OCI-LY1 (cell line): ENCODE measurements around the gene CCR8.

Experiments used
- H2AFZ ChIP-seq: fragments of 200-600 bp; sonication (generic), shearing (Covaris generic); 2 replicates; pipeline ENCODE4 v1.6.0; 2014; ENCODE audit warnings: antibody characterized with exemption, mild to moderate bottlenecking, low read length
- H3F3A ChIP-seq: fragments of 200-600 bp; sonication (generic), shearing (Covaris generic); 2 replicates; pipeline ENCODE4 v1.6.0; 2014; ENCODE audit warnings: mild to moderate bottlenecking, antibody characterized with exemption, low read length, moderate library complexity; ENCODE audit not compliant: insufficient read depth
- H3K27ac ChIP-seq: fragments of 200-600 bp; sonication (generic); 2 replicates; pipeline ENCODE4 v1.5.1; 2014; ENCODE audit warnings: low read length, mixed run types, mild to moderate bottlenecking, low read depth; ENCODE audit not compliant: poor library complexity, severe bottlenecking
- H3K27me3 ChIP-seq: fragments of 200-600 bp; sonication (generic); 2 replicates; pipeline ENCODE4 v1.6.0; 2014; ENCODE audit warnings: antibody characterized with exemption, mild to moderate bottlenecking, low read length, moderate library complexity; ENCODE audit not compliant: insufficient read depth
- H3K36me3 ChIP-seq: fragments of 200-600 bp; sonication (generic); 2 replicates; pipeline ENCODE4 v1.6.1; 2014; ENCODE audit warnings: mild to moderate bottlenecking, antibody characterized with exemption, low read length, moderate library complexity, mixed read lengths; ENCODE audit not compliant: insufficient read depth
- H3K4me1 ChIP-seq: fragments of 200-600 bp; sonication (generic); 2 replicates; pipeline ENCODE4 v1.5.1; 2014; ENCODE audit warnings: mild to moderate bottlenecking, low read length, moderate library complexity; ENCODE audit not compliant: insufficient read depth, severe bottlenecking
- H3K4me2 ChIP-seq: fragments of 200-600 bp; sonication (generic), shearing (Covaris generic); 2 replicates; pipeline ENCODE4 v1.6.1; 2014; ENCODE audit warnings: low read length
- H3K4me3 ChIP-seq: fragments of 200-600 bp; sonication (generic); 2 replicates; pipeline ENCODE4 v1.5.1; 2014; ENCODE audit warnings: low read length, low read depth, mild to moderate bottlenecking, mixed read lengths; ENCODE audit not compliant: poor library complexity, severe bottlenecking
- H3K79me2 ChIP-seq: fragments of 200-600 bp; shearing (Covaris generic); 2 replicates; pipeline ENCODE4 v1.6.1; 2016; ENCODE audit warnings: mixed run types, low read length, mixed read lengths; ENCODE audit not compliant: insufficient read depth
- H3K9ac ChIP-seq: fragments of 200-600 bp; sonication (generic), shearing (Covaris generic); 2 replicates; pipeline ENCODE4 v1.6.1; 2014; ENCODE audit warnings: mild to moderate bottlenecking, low read length, mixed read lengths
- H3K9me2 ChIP-seq: fragments of 200-600 bp; sonication (generic), shearing (Covaris generic); 2 replicates; pipeline ENCODE4 v1.6.1; 2014; ENCODE audit warnings: low read depth, mild to moderate bottlenecking, low read length, mixed read lengths
- H3K9me3 ChIP-seq: fragments of 200-600 bp; shearing (Covaris generic); 2 replicates; pipeline ENCODE4 v1.6.1; 2014; ENCODE audit warnings: low read length, mixed read lengths
- H4K20me1 ChIP-seq: fragments of 200-600 bp; sonication (generic), shearing (Covaris generic); 2 replicates; pipeline ENCODE4 v1.6.0; 2016; ENCODE audit warnings: mild to moderate bottlenecking, low read length; ENCODE audit not compliant: insufficient read depth
- EZH2 ChIP-seq: fragments of 200-600 bp; sonication (generic), shearing (Covaris generic); IDR thresholded peaks from 2 replicates; pipeline ENCODE4 v1.8.0; 2017; ENCODE audit warnings: borderline replicate concordance, mixed run types, mild to moderate bottlenecking, antibody characterized with exemption, low read length, moderate library complexity, mixed read lengths
- TF ChIP-seq, protein P1 (sequence below): fragments of 200-600 bp; sonication (generic), shearing (Covaris generic); IDR thresholded peaks from 2 replicates; pipeline ENCODE4 v1.5.1; 2017; ENCODE audit warnings: mild to moderate bottlenecking, antibody characterized with exemption, low read length, moderate library complexity, mixed read lengths

CCR8 gene

DNA sequence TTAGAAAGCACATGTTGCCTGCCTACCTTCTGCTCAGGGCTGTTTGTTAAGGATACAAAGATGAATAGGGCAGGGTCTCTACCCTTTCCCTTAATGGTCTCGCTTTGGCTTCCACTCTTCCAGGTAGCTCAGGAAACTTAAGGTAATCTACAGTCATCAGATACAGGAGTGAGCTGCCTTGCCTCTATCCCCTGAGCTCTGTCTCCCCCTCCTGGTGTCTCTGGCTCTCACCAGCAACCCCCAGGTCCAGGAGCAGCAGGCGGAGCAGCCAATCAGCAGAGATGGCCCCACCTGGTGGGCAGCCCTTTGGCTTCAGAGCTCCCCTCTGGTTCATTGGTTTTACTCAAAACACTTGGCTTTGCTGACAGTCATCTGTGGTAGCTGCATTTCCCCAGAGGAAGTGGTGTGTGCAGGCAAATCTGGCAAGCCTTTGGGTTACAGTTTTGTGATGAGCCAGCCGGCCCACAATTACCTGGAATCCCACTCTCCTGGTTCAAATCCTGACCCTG, 41.2 kb upstream of the CCR8 start:
- H3K9me2 ChIP-seq: no peaks in the 10 kb centered on the region
- TF ChIP-seq, protein P1, sequence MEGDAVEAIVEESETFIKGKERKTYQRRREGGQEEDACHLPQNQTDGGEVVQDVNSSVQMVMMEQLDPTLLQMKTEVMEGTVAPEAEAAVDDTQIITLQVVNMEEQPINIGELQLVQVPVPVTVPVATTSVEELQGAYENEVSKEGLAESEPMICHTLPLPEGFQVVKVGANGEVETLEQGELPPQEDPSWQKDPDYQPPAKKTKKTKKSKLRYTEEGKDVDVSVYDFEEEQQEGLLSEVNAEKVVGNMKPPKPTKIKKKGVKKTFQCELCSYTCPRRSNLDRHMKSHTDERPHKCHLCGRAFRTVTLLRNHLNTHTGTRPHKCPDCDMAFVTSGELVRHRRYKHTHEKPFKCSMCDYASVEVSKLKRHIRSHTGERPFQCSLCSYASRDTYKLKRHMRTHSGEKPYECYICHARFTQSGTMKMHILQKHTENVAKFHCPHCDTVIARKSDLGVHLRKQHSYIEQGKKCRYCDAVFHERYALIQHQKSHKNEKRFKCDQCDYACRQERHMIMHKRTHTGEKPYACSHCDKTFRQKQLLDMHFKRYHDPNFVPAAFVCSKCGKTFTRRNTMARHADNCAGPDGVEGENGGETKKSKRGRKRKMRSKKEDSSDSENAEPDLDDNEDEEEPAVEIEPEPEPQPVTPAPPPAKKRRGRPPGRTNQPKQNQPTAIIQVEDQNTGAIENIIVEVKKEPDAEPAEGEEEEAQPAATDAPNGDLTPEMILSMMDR: peak; percentile 99
- no peak for TF ChIP-seq EZH2
- no peak overlapping the region for H3K27ac ChIP-seq
- H3K36me3 ChIP-seq: no peaks in the 10 kb centered on the region
- H2AFZ ChIP-seq: no peak overlapping the region
- peaks cover 23% of the 10 kb centered on the region for H3K4me1 ChIP-seq
- no peaks in the 10 kb centered on the region for H3F3A ChIP-seq
- H3K9ac ChIP-seq: no peak overlapping the region
- no peak overlapping the region for H3K4me3 ChIP-seq
- H3K4me2 ChIP-seq: no peak overlapping the region
- H4K20me1 ChIP-seq: no peaks in the 10 kb centered on the region
- H3K27me3 ChIP-seq: no peaks in the 10 kb centered on the region
- no peaks in the 10 kb centered on the region for H3K9me3 ChIP-seq
- H3K79me2 ChIP-seq: no peaks in the 10 kb centered on the region

DNA sequence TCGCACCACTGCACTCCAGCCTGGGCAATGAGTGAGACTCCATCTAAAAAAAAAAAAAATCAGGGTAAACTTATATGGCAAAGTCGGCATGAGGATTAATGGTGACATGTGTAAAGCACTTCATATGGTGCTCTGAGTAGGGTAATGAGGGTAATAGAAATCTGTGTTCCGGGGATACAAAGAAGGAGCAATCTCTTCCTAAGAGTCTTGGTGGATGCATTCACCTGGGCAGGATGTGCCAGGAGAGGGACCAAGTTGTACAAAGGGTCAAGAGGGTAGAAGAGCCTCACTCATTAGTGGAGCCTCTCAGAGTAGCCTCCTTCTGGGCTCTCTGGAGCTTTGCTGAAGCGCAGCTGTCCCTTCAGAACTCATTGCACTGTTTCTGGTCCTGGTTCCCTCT, 40.4 kb upstream of the CCR8 start:
- no peaks in the 10 kb centered on the region for H3K36me3 ChIP-seq
- peaks cover 23% of the 10 kb centered on the region for H3K4me1 ChIP-seq
- H3K9ac ChIP-seq: no peak overlapping the region
- H3K27ac ChIP-seq: no peak overlapping the region
- no peaks in the 10 kb centered on the region for H3K9me2 ChIP-seq
- H3K27me3 ChIP-seq: no peaks in the 10 kb centered on the region
- no peak for TF ChIP-seq EZH2
- TF ChIP-seq, protein P1: no peak
- no peaks in the 10 kb centered on the region for H4K20me1 ChIP-seq
- no peak overlapping the region for H2AFZ ChIP-seq
- H3K4me3 ChIP-seq: no peak overlapping the region
- no peaks in the 10 kb centered on the region for H3K79me2 ChIP-seq
- no peaks in the 10 kb centered on the region for H3K9me3 ChIP-seq
- no peaks in the 10 kb centered on the region for H3F3A ChIP-seq
- H3K4me2 ChIP-seq: no peak overlapping the region

DNA sequence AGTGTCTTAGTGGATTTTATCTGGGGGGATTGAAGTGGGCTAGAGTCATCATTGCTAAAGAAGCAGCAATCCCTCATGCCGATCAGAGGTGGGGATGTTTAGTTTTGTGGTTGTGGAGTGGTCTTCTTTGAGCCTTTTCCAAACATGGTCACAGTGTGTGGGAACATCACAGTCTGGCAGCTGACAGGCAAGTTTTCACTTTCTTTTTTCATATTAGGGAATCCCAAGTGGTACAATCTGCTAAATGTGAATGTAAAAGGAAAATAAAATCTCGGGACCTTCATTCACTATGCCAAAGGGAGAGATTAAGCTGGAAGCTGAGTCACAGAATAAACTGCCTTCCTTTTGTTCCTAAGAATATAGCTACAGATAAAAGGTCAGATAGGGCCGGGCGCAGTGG, 39.3 kb upstream of the CCR8 start:
- H3K36me3 ChIP-seq: no peaks in the 10 kb centered on the region
- H3K9me3 ChIP-seq: no peaks in the 10 kb centered on the region
- H3K27me3 ChIP-seq: no peaks in the 10 kb centered on the region
- no peak overlapping the region for H3K4me2 ChIP-seq
- no peaks in the 10 kb centered on the region for H3K9me2 ChIP-seq
- H2AFZ ChIP-seq: no peak overlapping the region
- no peak overlapping the region for H3K27ac ChIP-seq
- H3K4me1 ChIP-seq: peaks cover 23% of the 10 kb centered on the region
- no peak overlapping the region for H3K9ac ChIP-seq
- H3K4me3 ChIP-seq: no peak overlapping the region
- no peaks in the 10 kb centered on the region for H3K79me2 ChIP-seq
- TF ChIP-seq, protein P1: no peak
- TF ChIP-seq EZH2: no peak
- no peaks in the 10 kb centered on the region for H4K20me1 ChIP-seq
- no peaks in the 10 kb centered on the region for H3F3A ChIP-seq
